KMS-11 (cell line): Measurements from ENCODE around the gene FLVCR2.

Experiments used
- H2AFZ ChIP-seq: fragments of 200-600 bp; sonication (generic); 2 replicates; pipeline ENCODE4 v1.6.1; 2016; ENCODE audit warnings: antibody characterized with exemption, mixed run types, low read depth
- H3K27ac ChIP-seq: fragments of 200-600 bp; sonication (generic); 2 replicates; pipeline ENCODE4 v1.6.1; 2016; ENCODE audit warnings: mild to moderate bottlenecking, mixed run types
- H3K27me3 ChIP-seq: fragments of 200-600 bp; sonication (generic); 2 replicates; pipeline ENCODE4 v1.6.1; 2017; ENCODE audit warnings: mild to moderate bottlenecking, low read depth, mixed run types, moderate library complexity; ENCODE audit not compliant: insufficient read depth
- H3K36me3 ChIP-seq: fragments of 200-600 bp; sonication (generic); 2 replicates; pipeline ENCODE4 v1.6.1; 2017; ENCODE audit warnings: mild to moderate bottlenecking, mixed run types; ENCODE audit not compliant: insufficient read depth
- H3K4me1 ChIP-seq: fragments of 200-600 bp; sonication (generic); 2 replicates; pipeline ENCODE4 v1.6.1; 2016; ENCODE audit warnings: mild to moderate bottlenecking, low read depth, mixed run types; ENCODE audit not compliant: poor library complexity, severe bottlenecking
- H3K4me2 ChIP-seq: fragments of 200-600 bp; sonication (generic); 2 replicates; pipeline ENCODE4 v1.7.0; 2016; ENCODE audit warnings: mild to moderate bottlenecking, mixed run types
- H3K4me3 ChIP-seq: fragments of 200-600 bp; sonication (generic); IDR thresholded peaks from 2 replicates; pipeline ENCODE4 v1.6.1; 2017; ENCODE audit warnings: low read depth, low read length, mixed read lengths; ENCODE audit not compliant: insufficient read depth
- H3K79me2 ChIP-seq: fragments of 200-600 bp; sonication (generic); 2 replicates; pipeline ENCODE4 v1.6.1; 2016; ENCODE audit warnings: low read depth, mixed run types; ENCODE audit not compliant: insufficient read depth
- H3K9ac ChIP-seq: fragments of 200-600 bp; sonication (generic); 2 replicates; pipeline ENCODE4 v1.6.1; 2016; ENCODE audit warnings: mild to moderate bottlenecking, mixed run types
- H4K20me1 ChIP-seq: fragments of 200-600 bp; sonication (generic); 2 replicates; pipeline ENCODE4 v1.6.1; 2016; ENCODE audit warnings: mild to moderate bottlenecking, mixed run types; ENCODE audit not compliant: insufficient read depth
- TF ChIP-seq, protein P1 (sequence below): fragments of 200-600 bp; sonication (generic); conservative IDR thresholded peaks from 2 replicates; pipeline ENCODE4 v1.6.1; 2017; ENCODE audit warnings: low read depth, mild to moderate bottlenecking, antibody characterized with exemption, low read length, moderate library complexity, mixed read lengths

The FLVCR2 gene

DNA sequence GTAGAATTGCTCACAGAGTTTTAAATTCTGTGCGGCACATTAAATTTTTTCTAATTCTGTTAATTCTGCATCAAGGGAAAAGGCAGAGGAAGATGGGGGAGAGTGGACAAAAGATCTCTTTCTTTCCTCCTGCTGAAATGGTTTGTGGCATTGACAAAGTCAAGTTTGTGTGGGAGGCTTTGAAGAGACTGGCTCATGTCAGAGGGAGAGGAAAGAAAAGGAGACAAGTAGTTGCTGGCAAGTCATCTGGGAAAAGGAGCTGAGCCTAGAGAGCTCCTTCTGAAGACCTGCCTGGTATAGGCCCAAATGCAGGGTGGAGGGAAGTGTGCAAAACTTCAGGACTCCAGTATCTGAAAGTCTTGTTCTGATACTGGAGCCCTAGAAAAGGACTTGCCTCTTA lies 119.0 kb downstream of the FLVCR2 start:
- no peak overlapping the region for H2AFZ ChIP-seq

More for the DNA sequence above, 119.0 kb downstream of the FLVCR2 start:
- TF ChIP-seq, protein P1, sequence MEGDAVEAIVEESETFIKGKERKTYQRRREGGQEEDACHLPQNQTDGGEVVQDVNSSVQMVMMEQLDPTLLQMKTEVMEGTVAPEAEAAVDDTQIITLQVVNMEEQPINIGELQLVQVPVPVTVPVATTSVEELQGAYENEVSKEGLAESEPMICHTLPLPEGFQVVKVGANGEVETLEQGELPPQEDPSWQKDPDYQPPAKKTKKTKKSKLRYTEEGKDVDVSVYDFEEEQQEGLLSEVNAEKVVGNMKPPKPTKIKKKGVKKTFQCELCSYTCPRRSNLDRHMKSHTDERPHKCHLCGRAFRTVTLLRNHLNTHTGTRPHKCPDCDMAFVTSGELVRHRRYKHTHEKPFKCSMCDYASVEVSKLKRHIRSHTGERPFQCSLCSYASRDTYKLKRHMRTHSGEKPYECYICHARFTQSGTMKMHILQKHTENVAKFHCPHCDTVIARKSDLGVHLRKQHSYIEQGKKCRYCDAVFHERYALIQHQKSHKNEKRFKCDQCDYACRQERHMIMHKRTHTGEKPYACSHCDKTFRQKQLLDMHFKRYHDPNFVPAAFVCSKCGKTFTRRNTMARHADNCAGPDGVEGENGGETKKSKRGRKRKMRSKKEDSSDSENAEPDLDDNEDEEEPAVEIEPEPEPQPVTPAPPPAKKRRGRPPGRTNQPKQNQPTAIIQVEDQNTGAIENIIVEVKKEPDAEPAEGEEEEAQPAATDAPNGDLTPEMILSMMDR: no peak
- H3K27ac ChIP-seq: no peak overlapping the region
- no peak overlapping the region for H3K9ac ChIP-seq
- no peaks in the 10 kb centered on the region for H4K20me1 ChIP-seq
- H3K4me1 ChIP-seq: no peaks in the 10 kb centered on the region
- no peaks in the 10 kb centered on the region for H3K79me2 ChIP-seq
- no peaks in the 10 kb centered on the region for H3K36me3 ChIP-seq
- H3K4me3 ChIP-seq: no peak overlapping the region
- H3K4me2 ChIP-seq: no peak overlapping the region
- H3K27me3 ChIP-seq: no peaks in the 10 kb centered on the region
